NB4 (cell line): Measurements from ENCODE around the gene KRT27.

Experiments used
- DNase-seq: peaks from one replicate; pipeline ENCODE4 v3.0.0; 2010; ENCODE audit warnings: low read depth
- H3K4me3 ChIP-seq: one replicate; pipeline ENCODE4 v1.5.1; 2011; ENCODE audit warnings: mild to moderate bottlenecking, low read depth, low read length, moderate library complexity
- CTCF ChIP-seq: IDR thresholded peaks from one replicate; pipeline ENCODE4 v1.5.1; 2012; ENCODE audit warnings: low read depth, low read length
- MAX ChIP-seq: IDR thresholded peaks from 2 replicates; pipeline ENCODE4 v1.6.1; 2011; ENCODE audit warnings: low read depth, low read length
- MYC ChIP-seq: IDR thresholded peaks from 2 replicates; pipeline ENCODE4 v1.6.1; 2011; ENCODE audit warnings: low read depth, low read length
- POLR2A ChIP-seq: IDR thresholded peaks from 2 replicates; pipeline ENCODE4 v1.6.1; 2011; ENCODE audit warnings: mild to moderate bottlenecking; ENCODE audit not compliant: insufficient read length; ENCODE audit errors: extremely low read depth

Gene KRT27

DNA sequence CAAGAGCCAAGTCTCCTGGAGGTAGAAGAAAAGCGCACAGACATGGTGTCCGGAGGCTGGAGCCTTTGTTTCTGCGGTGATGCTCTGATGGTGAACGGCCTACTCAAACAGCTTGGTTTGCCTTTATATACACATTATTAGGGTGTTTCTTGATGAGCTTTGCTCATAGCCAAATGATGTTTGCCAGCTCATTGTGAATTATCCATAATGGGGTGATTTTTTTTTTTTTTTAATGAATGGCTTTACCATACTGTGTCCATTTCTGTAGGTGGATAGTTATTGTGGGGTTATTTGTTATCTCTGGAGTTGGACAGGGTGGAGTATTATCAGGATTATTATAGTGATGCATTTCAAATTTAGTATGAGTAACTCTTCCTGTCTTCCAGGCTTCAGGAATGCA is at the start of gene KRT27:
Gene KRT27, minus strand, starts transcription at position 101 of the 400 bp plus-strand sequence. Its CDS starts 57 bp downstream, at position 44.
- TF ChIP-seq POLR2A (no peak), CTCF (no peak), MYC (no peak), MAX (no peak)
- H3K4me3 ChIP-seq: no peak within 1 kb of the TSS
- DNase-seq: no peak

GRCh38 chr17:40830085-40830776 is 47.9 kb upstream of the KRT27 start:
- no peak for DNase-seq
- no peak overlapping the region for H3K4me3 ChIP-seq
- TF ChIP-seq MYC (no peak), MAX (no peak), CTCF (no peak), POLR2A (no peak)

DNA sequence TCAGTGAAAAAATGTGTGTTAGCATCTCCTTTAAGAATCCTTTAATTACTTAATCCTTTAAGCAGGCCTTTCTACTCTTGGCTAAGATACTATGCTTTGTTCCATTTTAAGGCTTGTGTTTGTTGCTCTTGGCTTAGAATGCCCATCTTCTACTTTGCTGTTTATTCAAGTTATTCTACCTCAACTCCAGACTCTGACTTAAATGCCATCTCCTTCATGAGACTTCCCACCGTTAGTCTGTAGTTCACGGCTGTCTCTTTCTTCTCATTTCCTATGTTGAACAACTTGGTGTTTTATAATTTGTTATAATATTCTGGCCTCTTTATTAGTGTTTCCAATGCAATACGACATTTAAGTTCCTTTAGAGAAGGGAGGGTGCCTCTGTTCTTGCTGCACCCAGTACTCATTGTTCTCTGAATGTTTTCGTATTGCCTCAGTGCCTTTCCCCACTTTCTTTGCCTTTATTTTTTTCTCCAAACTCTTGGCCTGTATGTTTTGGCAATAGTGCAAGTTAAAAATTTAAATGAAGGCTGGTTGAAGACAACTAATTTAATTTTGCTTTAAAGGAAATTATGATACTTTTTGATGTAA is 46.2 kb upstream of the KRT27 start:
- DNase-seq: no peak
- TF ChIP-seq CTCF (no peak), MAX (no peak), POLR2A (no peak), MYC (no peak)
- no peak overlapping the region for H3K4me3 ChIP-seq

- H3K4me3 ChIP-seq: no peak overlapping the region
- DNase-seq: no peak
- no peak for TF ChIP-seq MYC
- TF ChIP-seq POLR2A: no peak
- TF ChIP-seq CTCF: no peak
- TF ChIP-seq MAX: no peak
Measured at GRCh38 chr17:40827746-40828453, 45.5 kb upstream of the KRT27 start.

- TF ChIP-seq MAX (no peak), POLR2A (no peak), CTCF (no peak), MYC (no peak)
- no peak for DNase-seq
- H3K4me3 ChIP-seq: no peak overlapping the region
Measured at GRCh38 chr17:40825599-40825998, 43.2 kb upstream of the KRT27 start.
